Measurements from ENCODE around the gene SLC2A11. TPM values are rescaled to one million over a fixed set of nuclear protein-coding genes. Genes with fewer than 3 reads are reported as not detected.
A peak's percentile ranks its signal among the peaks of the same experiment; 100 is the strongest.
"Not testable (repeated sequence)": the region's sequence is repeated elsewhere in the genome, so short reads cannot be mapped to it uniquely, and the experiment has no call there.

Gene SLC2A11
- total RNA-seq, 1 donor from 2014 or later: 9.4 TPM

DNA sequence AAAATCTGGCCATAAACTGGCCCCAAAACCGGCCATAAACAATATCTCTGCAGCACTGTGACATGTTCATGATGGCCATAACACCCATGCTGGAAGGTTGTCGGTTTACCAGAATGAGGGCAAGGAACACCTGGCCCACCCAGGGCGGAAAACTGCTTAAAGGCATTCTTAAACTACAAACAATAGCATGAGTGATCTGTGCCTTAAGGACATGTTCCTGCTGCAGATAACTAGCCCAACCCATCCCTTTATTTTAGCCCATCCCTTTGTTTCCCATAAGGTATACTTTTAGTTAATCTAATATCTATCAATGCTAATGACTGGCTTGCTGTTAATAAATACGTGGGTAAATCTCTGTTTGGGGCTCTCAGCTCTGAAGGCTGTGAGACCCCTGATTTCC lies 42.6 kb downstream of the SLC2A11 start:
- Mint-ChIP-seq H3K4me1 (ENCODE audit: low read depth) (peaks cover 11% of the 10 kb centered on the region), H3K9me3 (peaks cover 13% of the 10 kb centered on the region), H3K36me3 (ENCODE audit: low read depth) (peaks cover 48% of the 10 kb centered on the region), H3K27me3 (ENCODE audit: low read depth) (peaks cover 12% of the 10 kb centered on the region)
- H3K4me3 Mint-ChIP-seq (ENCODE audit: low read depth); intact Hi-C loops (cut with micrococcal nuclease); H3K27ac Mint-ChIP-seq; DNase-seq (ENCODE audit: low spot score): not testable (repeated sequence)

DNA sequence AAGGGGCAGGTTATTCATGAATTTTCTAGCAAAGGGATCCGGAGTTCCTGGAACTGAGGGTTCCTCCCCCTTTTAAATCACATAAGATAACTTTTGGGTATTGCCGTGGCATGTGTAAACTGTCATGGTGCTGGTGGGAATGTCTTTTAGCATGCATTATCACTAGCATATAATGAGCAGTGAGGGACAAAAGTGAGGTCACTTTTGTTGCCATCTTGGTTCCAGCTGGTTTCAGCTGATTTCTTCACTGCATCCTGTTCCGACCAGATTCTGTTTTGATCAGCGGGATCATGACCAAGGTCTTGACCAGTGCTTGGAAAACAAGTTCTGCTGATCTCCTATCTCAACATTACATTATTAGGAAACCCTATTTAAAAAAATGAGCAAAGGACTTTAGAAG lies 43.9 kb downstream of the SLC2A11 start:
- H3K4me1 Mint-ChIP-seq (ENCODE audit: low read depth): peaks cover 8% of the 10 kb centered on the region
- intact Hi-C loops (cut with micrococcal nuclease): no loop called here
- DNase-seq (ENCODE audit: low spot score): no peak
- H3K27ac Mint-ChIP-seq: no peak overlapping the region
- no peak overlapping the region for H3K4me3 Mint-ChIP-seq (ENCODE audit: low read depth)
- H3K9me3 Mint-ChIP-seq: peaks cover 13% of the 10 kb centered on the region
- peaks cover 34% of the 10 kb centered on the region for H3K36me3 Mint-ChIP-seq (ENCODE audit: low read depth)
- peaks cover 15% of the 10 kb centered on the region for H3K27me3 Mint-ChIP-seq (ENCODE audit: low read depth)

GRCh38 chr22:23903328-23903971 lies 45.8 kb downstream of the SLC2A11 start:
- peaks cover 8% of the 10 kb centered on the region for H3K4me1 Mint-ChIP-seq (ENCODE audit: low read depth)
- peaks cover 18% of the 10 kb centered on the region for H3K36me3 Mint-ChIP-seq (ENCODE audit: low read depth)
- H3K27me3 Mint-ChIP-seq (ENCODE audit: low read depth): peaks cover 17% of the 10 kb centered on the region
- H3K27ac Mint-ChIP-seq: no peak overlapping the region
- intact Hi-C loops (cut with micrococcal nuclease): no loop called here
- DNase-seq (ENCODE audit: low spot score): no peak
- peaks cover 13% of the 10 kb centered on the region for H3K9me3 Mint-ChIP-seq
- H3K4me3 Mint-ChIP-seq (ENCODE audit: low read depth): no peak overlapping the region

- H3K36me3 Mint-ChIP-seq (ENCODE audit: low read depth): peaks cover 5% of the 10 kb centered on the region
- intact Hi-C loops (cut with micrococcal nuclease): no loop called here
- H3K9me3 Mint-ChIP-seq: peaks cover 10% of the 10 kb centered on the region
Observed at GRCh38 chr22:23904573-23905254, 47.0 kb downstream of the SLC2A11 start.

DNA sequence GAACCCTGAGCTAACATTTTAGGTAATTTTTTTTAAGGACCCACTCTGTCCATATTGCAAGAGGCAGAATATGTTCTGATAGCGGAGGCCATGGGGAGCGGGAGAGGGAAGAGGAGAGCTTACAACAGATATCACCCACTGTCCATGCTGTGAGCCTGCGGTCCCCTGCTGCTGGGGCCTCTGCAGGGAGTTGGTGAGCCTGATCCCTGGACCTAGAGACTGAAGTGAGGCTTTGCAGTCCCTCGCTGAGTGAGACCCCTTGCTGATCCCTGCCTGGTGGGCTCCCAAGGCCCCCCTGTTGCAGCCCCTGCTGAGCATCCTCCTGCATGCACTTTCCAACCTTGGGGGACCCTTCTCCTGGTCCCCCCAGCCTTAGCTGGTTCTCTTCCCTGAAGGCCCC lies 49.0 kb downstream of the SLC2A11 start:
- Mint-ChIP-seq H3K4me1 (ENCODE audit: low read depth) (peaks cover 9% of the 10 kb centered on the region), H3K27ac (no peak overlapping the region)

More at GRCh38 chr22:23904573-23905254, 47.0 kb downstream of the SLC2A11 start:
- no peak for DNase-seq (ENCODE audit: low spot score)
- Mint-ChIP-seq H3K27ac (no peak overlapping the region), H3K4me3 (ENCODE audit: low read depth) (no peak overlapping the region), H3K27me3 (ENCODE audit: low read depth) (peaks cover 20% of the 10 kb centered on the region), H3K4me1 (ENCODE audit: low read depth) (peaks cover 8% of the 10 kb centered on the region)

DNA sequence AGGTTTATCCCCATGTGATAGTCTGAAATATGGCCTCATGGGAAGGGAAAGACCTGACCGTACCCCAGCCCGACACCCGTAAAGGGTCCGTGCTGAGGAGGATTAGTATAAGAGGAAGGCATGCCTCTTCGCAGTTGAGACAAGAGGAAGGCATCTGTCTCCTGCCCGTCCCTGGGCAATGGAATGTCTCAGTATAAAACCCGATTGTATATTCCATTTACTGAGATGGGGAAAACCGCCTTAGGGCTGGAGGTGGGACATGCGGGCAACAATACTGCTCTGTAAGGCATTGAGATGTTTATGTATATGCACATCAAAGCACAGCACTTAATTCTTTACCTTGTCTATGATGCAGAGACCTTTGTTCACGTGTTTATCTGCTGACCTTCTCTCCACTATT lies 49.7 kb downstream of the SLC2A11 start:
- H3K9me3 Mint-ChIP-seq; DNase-seq (ENCODE audit: low spot score); H3K36me3 Mint-ChIP-seq (ENCODE audit: low read depth); H3K4me3 Mint-ChIP-seq (ENCODE audit: low read depth); intact Hi-C loops (cut with micrococcal nuclease); H3K27ac Mint-ChIP-seq: not testable (repeated sequence)
- Mint-ChIP-seq H3K4me1 (ENCODE audit: low read depth) (peaks cover 12% of the 10 kb centered on the region), H3K27me3 (ENCODE audit: low read depth) (peaks cover 23% of the 10 kb centered on the region)

More for the DNA sequence above, 49.0 kb downstream of the SLC2A11 start:
- intact Hi-C loops (cut with micrococcal nuclease): no loop called here
- Mint-ChIP-seq H3K4me3 (ENCODE audit: low read depth) (no peak overlapping the region), H3K36me3 (ENCODE audit: low read depth) (no peaks in the 10 kb centered on the region), H3K27me3 (ENCODE audit: low read depth) (peaks cover 23% of the 10 kb centered on the region), H3K9me3 (no peaks in the 10 kb centered on the region)
- DNase-seq (ENCODE audit: low spot score): no peak

- Mint-ChIP-seq H3K4me1 (ENCODE audit: low read depth) (peaks cover 22% of the 10 kb centered on the region), H3K27ac (no peak overlapping the region), H3K4me3 (ENCODE audit: low read depth) (no peak overlapping the region), H3K36me3 (ENCODE audit: low read depth) (no peaks in the 10 kb centered on the region), H3K9me3 (no peaks in the 10 kb centered on the region), H3K27me3 (ENCODE audit: low read depth) (peaks cover 23% of the 10 kb centered on the region)
- no peak for DNase-seq (ENCODE audit: low spot score)
- intact Hi-C loops (cut with micrococcal nuclease): no loop called here
Observed at GRCh38 chr22:23908587-23909205, 51.0 kb downstream of the SLC2A11 start.

DNA sequence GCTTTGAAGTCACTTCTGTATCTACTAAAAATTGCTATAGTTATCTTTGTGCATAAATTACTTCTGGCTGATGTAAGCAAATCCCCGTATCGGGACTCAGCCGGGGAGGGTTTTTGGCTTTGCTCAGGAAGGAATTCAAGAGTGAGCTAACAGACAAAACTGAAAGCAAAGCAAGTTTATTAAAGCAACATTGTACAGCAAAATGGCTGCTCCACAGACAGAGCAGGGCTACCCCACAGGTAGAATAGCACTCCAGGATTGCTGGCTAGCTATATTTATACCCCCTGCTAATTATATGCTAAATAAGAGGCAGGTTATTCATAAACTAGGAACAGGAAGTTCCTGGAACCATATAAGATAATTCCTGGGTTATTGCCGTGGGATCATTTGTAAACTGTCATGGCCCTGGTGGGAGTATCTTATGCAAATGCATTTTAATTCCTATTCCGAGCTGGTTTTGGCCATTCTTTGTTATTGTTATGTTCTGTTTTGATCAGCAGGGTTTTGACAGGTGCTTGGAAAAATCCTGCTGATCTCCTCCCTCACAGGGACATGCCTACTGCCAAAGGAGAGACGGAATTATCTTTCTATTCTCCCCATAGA lies 51.7 kb downstream of the SLC2A11 start:
- H3K9me3 Mint-ChIP-seq: no peaks in the 10 kb centered on the region
- DNase-seq (ENCODE audit: low spot score): no peak
- peaks cover 24% of the 10 kb centered on the region for H3K4me1 Mint-ChIP-seq (ENCODE audit: low read depth)
- H3K36me3 Mint-ChIP-seq (ENCODE audit: low read depth): no peaks in the 10 kb centered on the region
- intact Hi-C loops (cut with micrococcal nuclease): no loop called here
- H3K4me3 Mint-ChIP-seq (ENCODE audit: low read depth): no peak overlapping the region
- no peak overlapping the region for H3K27ac Mint-ChIP-seq
- peaks cover 17% of the 10 kb centered on the region for H3K27me3 Mint-ChIP-seq (ENCODE audit: low read depth)

GRCh38 chr22:23910496-23911190 lies 53.0 kb downstream of the SLC2A11 start:
- Mint-ChIP-seq H3K4me3 (ENCODE audit: low read depth) (no peak overlapping the region), H3K4me1 (ENCODE audit: low read depth) (peaks cover 25% of the 10 kb centered on the region), H3K27ac (no peak overlapping the region), H3K27me3 (ENCODE audit: low read depth) (peaks cover 11% of the 10 kb centered on the region), H3K9me3 (no peaks in the 10 kb centered on the region), H3K36me3 (ENCODE audit: low read depth) (no peaks in the 10 kb centered on the region)
- DNase-seq (ENCODE audit: low spot score): no peak
- intact Hi-C loops (cut with micrococcal nuclease): loop anchor here (5.0 to 10.0 kb wide), 2 partner anchors 203 to 644 kb away; partner anchors contain the start of genes GUCD1 and SNRPD3

- H3K27me3 Mint-ChIP-seq (ENCODE audit: low read depth): peaks cover 9% of the 10 kb centered on the region
- H3K4me3 Mint-ChIP-seq (ENCODE audit: low read depth): no peak overlapping the region
- no peaks in the 10 kb centered on the region for H3K36me3 Mint-ChIP-seq (ENCODE audit: low read depth)
- intact Hi-C loops (cut with micrococcal nuclease): loop anchor here (5.0 to 10.0 kb wide), 2 partner anchors 204 to 643 kb away; partner anchors contain the start of genes GUCD1 and SNRPD3
- no peak overlapping the region for H3K27ac Mint-ChIP-seq
- H3K9me3 Mint-ChIP-seq: no peaks in the 10 kb centered on the region
- peaks cover 24% of the 10 kb centered on the region for H3K4me1 Mint-ChIP-seq (ENCODE audit: low read depth)
- no peak for DNase-seq (ENCODE audit: low spot score)
Observed at GRCh38 chr22:23911318-23911980, 53.8 kb downstream of the SLC2A11 start.

GRCh38 chr22:23912293-23912903 lies 54.7 kb downstream of the SLC2A11 start:
- Mint-ChIP-seq H3K4me3 (ENCODE audit: low read depth) (peak overlapping the region; percentile 5), H3K27ac (no peak overlapping the region), H3K36me3 (ENCODE audit: low read depth) (no peaks in the 10 kb centered on the region), H3K27me3 (ENCODE audit: low read depth) (peaks cover 7% of the 10 kb centered on the region), H3K4me1 (ENCODE audit: low read depth) (peaks cover 24% of the 10 kb centered on the region), H3K9me3 (no peaks in the 10 kb centered on the region)
- no peak for DNase-seq (ENCODE audit: low spot score)
- intact Hi-C loops (cut with micrococcal nuclease): loop anchor here (5.0 to 10.0 kb wide), 2 partner anchors 205 to 642 kb away; partner anchors contain the start of genes GUCD1 and SNRPD3
